HCT116 (cell line): ENCODE measurements around the gene TSPAN31. TPM values are rescaled to one million over a fixed set of nuclear protein-coding genes. Genes with fewer than 3 reads are reported as not detected.

ENCODE experiments used
- ATAC-seq: fragments of 200-7000 bp; cut with Tn5 transposase; 2 replicates; pipeline ENCODE4 v1.9.1; 2020; ENCODE audit warnings: mild to moderate bottlenecking, moderate library complexity
- BruUV-seq: library from RNA; stranded (reverse); fragments of 400-500 nt; replicated peaks from 2 replicates; lab custom pipeline; 2021; lab: Mats Ljungman, UMichigan
- CTCF ChIA-PET: fragments of 300-600 bp; sonication (Branson Sonifier 250); formaldehyde crosslinking; loops from one replicate; lab custom pipeline; 2021; ENCODE audit warnings: antibody characterized with exemption; lab: Charles Lee
- POLR2A ChIA-PET: fragments of 300-600, 350-600 bp; sonication (Branson Sonifier 250); formaldehyde crosslinking; loops from one replicate; lab custom pipeline; 2021; ENCODE audit warnings: antibody characterized with exemption; lab: Charles Lee
- RAD21 ChIA-PET, 2 experiments: fragments of 300-600 bp; sonication (Branson Sonifier 250); formaldehyde crosslinking; loops; one replicate each; lab custom pipeline; 2023; ENCODE audit warnings: low total read pairs in 2 of 2; ENCODE audit not compliant: uncharacterized antibody in 2 of 2, unreplicated experiment in 2 of 2, low non-redundant PET in 1 of 2; lab: Charles Lee
- DNase-seq: peaks from one replicate; pipeline ENCODE4 v3.0.0-alpha.2; 2010; ENCODE audit warnings: low read depth, low spot score
- H2AFZ ChIP-seq: fragments of 200-600 bp; shearing (Covaris generic), sonication (generic); 2 replicates; pipeline ENCODE4 v1.6.1; 2017; ENCODE audit warnings: low read depth, mixed run types, mixed read lengths, antibody characterized with exemption, low read length; ENCODE audit not compliant: poor library complexity, severe bottlenecking
- H3K27ac ChIP-seq: 2 replicates; pipeline ENCODE4 v1.5.1; 2012; ENCODE audit warnings: low read depth, low read length
- H3K27me3 ChIP-seq: fragments of 200-600 bp; sonication (generic); 2 replicates; pipeline ENCODE4 v1.6.1; 2016; ENCODE audit warnings: mixed run types, low read length, mixed read lengths; ENCODE audit not compliant: insufficient read depth
- H3K36me3 ChIP-seq, 2 experiments: fragments of 200-500 bp in 1 of 2; fragments of 200-600 bp in 1 of 2; sonication (Bioruptor generic) in 1 of 2; sonication (generic) in 1 of 2; 2 replicates each; pipeline versions ENCODE4 v1.5.1 to v1.6.1; 2014 to 2016; ENCODE audit warnings: low read length in 2 of 2, inconsistent platforms in 1 of 2, mixed read lengths in 1 of 2, mixed run types in 1 of 2; ENCODE audit not compliant: insufficient read depth in 2 of 2, control insufficient read depth in 1 of 2
- H3K4me1 ChIP-seq, 2 experiments: fragments of 200-600 bp in 1 of 2; sonication (generic) in 1 of 2; 2 replicates each; pipeline versions ENCODE4 v1.5.1 to v1.6.1; 2012 to 2017; ENCODE audit warnings: low read length in 2 of 2, inconsistent platforms in 1 of 2, mild to moderate bottlenecking in 1 of 2, mixed read lengths in 1 of 2, mixed run types in 1 of 2, moderate library complexity in 1 of 2; ENCODE audit not compliant: insufficient read depth in 2 of 2, control insufficient read depth in 1 of 2
- H3K4me2 ChIP-seq: fragments of 200-600 bp; sonication (generic); 2 replicates; pipeline ENCODE4 v1.6.1; 2017; ENCODE audit warnings: mixed run types, low read length, mixed read lengths
- H3K4me3 ChIP-seq, 2 experiments: fragments of 200-600 bp in 1 of 2; sonication (generic) in 1 of 2; replicated peaks in 1 of 2; 2 replicates each; pipeline ENCODE4 v1.5.1; 2011 to 2016; ENCODE audit warnings: low read length in 2 of 2, control low read depth in 1 of 2, low read depth in 1 of 2, mild to moderate bottlenecking in 1 of 2, mixed read lengths in 1 of 2, mixed run types in 1 of 2
- H3K79me2 ChIP-seq: fragments of 200-600 bp; sonication (generic); 2 replicates; pipeline ENCODE4 v1.6.1; 2017; ENCODE audit warnings: mild to moderate bottlenecking, mixed run types, low read length, moderate library complexity, mixed read lengths; ENCODE audit not compliant: insufficient read depth
- H3K9ac ChIP-seq: fragments of 200-600 bp; sonication (generic); 2 replicates; pipeline ENCODE4 v1.6.1; 2016; ENCODE audit warnings: low read length, mixed read lengths
- H3K9me2 ChIP-seq: fragments of 200-600 bp; sonication (generic), shearing (Covaris generic); 2 replicates; pipeline ENCODE4 v1.6.1; 2017; ENCODE audit warnings: mixed run types, mild to moderate bottlenecking, moderate library complexity; ENCODE audit not compliant: insufficient read depth
- H3K9me3 ChIP-seq, 2 experiments: fragments of 200-500 bp in 1 of 2; fragments of 200-600 bp in 1 of 2; sonication (Bioruptor generic) in 1 of 2; sonication (generic) in 1 of 2; 2 replicates each; pipeline ENCODE4 v1.6.1; 2014 to 2017; ENCODE audit warnings: low read length in 2 of 2, mixed read lengths in 2 of 2, inconsistent platforms in 1 of 2, low read depth in 1 of 2, mild to moderate bottlenecking in 1 of 2, mixed run types in 1 of 2, moderate library complexity in 1 of 2; ENCODE audit not compliant: control insufficient read depth in 1 of 2, insufficient read depth in 1 of 2
- H4K20me1 ChIP-seq: fragments of 200-600 bp; sonication (generic), shearing (Covaris generic); 2 replicates; pipeline ENCODE4 v1.6.1; 2017; ENCODE audit warnings: mixed run types, mild to moderate bottlenecking, moderate library complexity; ENCODE audit not compliant: insufficient read depth
- CBX3 ChIP-seq: IDR thresholded peaks from 2 replicates; pipeline ENCODE4 v1.6.1; 2012; ENCODE audit warnings: low read depth
- CEBPB ChIP-seq: IDR thresholded peaks from 2 replicates; pipeline ENCODE4 v1.6.1; 2012; ENCODE audit warnings: low read depth
- EGR1 ChIP-seq: IDR thresholded peaks from 2 replicates; pipeline ENCODE4 v1.6.1; 2012; ENCODE audit warnings: low read depth
- ELF1 ChIP-seq: IDR thresholded peaks from 2 replicates; pipeline ENCODE4 v1.6.1; 2012; ENCODE audit warnings: low read depth, borderline replicate concordance
- EZH2phosphoT487 ChIP-seq: fragments of 200-600 bp; IDR thresholded peaks from 2 replicates; pipeline ENCODE4 v1.6.1; 2018; ENCODE audit warnings: antibody characterized with exemption, borderline replicate concordance
- FOSL1 ChIP-seq: IDR thresholded peaks from 2 replicates; pipeline ENCODE4 v1.6.1; 2012; ENCODE audit warnings: low read depth
- POLR2A ChIP-seq: IDR thresholded peaks from 2 replicates; pipeline ENCODE4 v1.7.0; 2011; ENCODE audit warnings: borderline replicate concordance; ENCODE audit not compliant: insufficient read depth, insufficient read length; ENCODE audit errors: extremely low read depth
- RAD21 ChIP-seq: IDR thresholded peaks from 2 replicates; pipeline ENCODE4 v1.6.1; 2012; ENCODE audit warnings: low read depth, mild to moderate bottlenecking
- SIN3A ChIP-seq: IDR thresholded peaks from 2 replicates; pipeline ENCODE4 v1.6.1; 2012; ENCODE audit warnings: low read depth
- SP1 ChIP-seq: IDR thresholded peaks from 2 replicates; pipeline ENCODE4 v1.6.1; 2012; ENCODE audit warnings: low read depth
- SRF ChIP-seq: IDR thresholded peaks from 2 replicates; pipeline ENCODE4 v1.6.1; 2012; ENCODE audit warnings: low read depth
- TCF7L2 ChIP-seq: IDR thresholded peaks from 2 replicates; pipeline ENCODE4 v1.7.0; 2011; ENCODE audit warnings: borderline replicate concordance, inconsistent platforms; ENCODE audit not compliant: insufficient read depth, insufficient read length; ENCODE audit errors: extremely low read depth
- YY1 ChIP-seq: IDR thresholded peaks from 2 replicates; pipeline ENCODE4 v1.6.1; 2011; ENCODE audit warnings: low read length, low read depth, moderate library complexity, mild to moderate bottlenecking; ENCODE audit not compliant: insufficient replicate concordance; ENCODE audit errors: extremely low read depth
- ZFX ChIP-seq: fragments of 450-650 bp; IDR thresholded peaks from 2 replicates; pipeline ENCODE4 v1.6.1; 2017
- ZNF274 ChIP-seq: fragments of 200-500 bp; sonication (Bioruptor generic); IDR thresholded peaks from 2 replicates; pipeline ENCODE4 v1.6.1; 2014; ENCODE audit warnings: mild to moderate bottlenecking, low read depth, low read length, inconsistent platforms
- intact Hi-C: fragments of 100-400 bp; cut with micrococcal nuclease; formaldehyde crosslinking; loops from 2 replicates; pipeline ENCODE4 v1.10.0; 2022
- total RNA-seq: library from RNA; stranded (reverse); gene quantifications from one replicate; pipeline ENCODE4 v1.2.1, GENCODE V29; 2021; ENCODE audit not compliant: unreplicated experiment
- TF ChIP-seq, protein P1 (sequence below): IDR thresholded peaks from 2 replicates; pipeline ENCODE4 v1.6.1; 2012
- TF ChIP-seq, protein P2 (sequence below): IDR thresholded peaks from 2 replicates; pipeline ENCODE4 v1.6.1; 2011; ENCODE audit warnings: mild to moderate bottlenecking, low read length, moderate library complexity; ENCODE audit not compliant: insufficient replicate concordance; ENCODE audit errors: extremely low read depth
- TF ChIP-seq, protein P3 (sequence below): IDR thresholded peaks from 2 replicates; pipeline ENCODE4 v1.6.1; 2012
- TF ChIP-seq, protein P4 (sequence below): IDR thresholded peaks from 2 replicates; pipeline ENCODE4 v1.6.1; 2012; ENCODE audit warnings: low read depth

Gene TSPAN31
- total RNA-seq, 1 experiment from 2014 or later: 14.9 TPM

DNA sequence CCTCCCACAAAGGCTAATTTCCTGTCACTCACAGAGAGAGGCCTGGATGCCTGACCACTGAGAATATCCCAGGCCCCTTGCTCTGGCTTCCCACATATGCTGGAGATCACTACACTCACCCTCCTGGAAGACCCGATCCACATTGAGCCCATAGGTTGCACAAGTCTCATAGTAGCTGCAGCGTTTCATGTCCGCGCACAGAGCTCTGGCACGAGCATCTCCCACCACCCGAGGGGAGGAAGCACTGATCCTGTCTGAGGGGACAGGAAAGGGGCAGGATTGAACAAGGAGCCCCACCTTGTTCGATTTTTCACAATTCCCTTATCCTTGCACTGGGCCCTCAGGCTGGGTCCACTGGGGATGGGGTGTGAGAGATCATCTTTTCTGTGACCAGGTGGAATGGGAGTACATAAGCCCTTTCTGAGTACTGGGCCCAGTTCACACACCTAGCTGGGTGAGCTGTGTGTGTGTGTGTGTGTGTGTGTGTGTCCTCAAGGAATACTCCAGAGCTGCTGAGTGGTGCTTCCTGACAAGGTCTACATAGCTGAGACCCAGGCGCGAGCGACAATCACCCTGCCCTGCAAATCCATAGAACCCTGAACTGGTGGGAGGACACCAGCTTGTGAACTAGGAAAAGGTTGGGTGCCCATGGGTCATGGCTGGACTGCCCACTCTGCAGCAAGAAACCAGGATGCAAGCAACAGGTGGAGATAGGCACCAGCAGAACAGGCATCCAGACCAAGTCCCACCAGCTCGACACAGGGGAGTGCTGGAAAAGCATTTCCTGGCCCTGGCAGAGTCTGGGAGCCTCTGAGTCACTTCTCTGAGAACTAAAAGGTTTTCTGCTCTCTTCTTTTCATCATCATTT lies 11.9 kb upstream of the TSPAN31 start:
- ChIA-PET CTCF (no interaction called here), RAD21 (no interaction called here), POLR2A (no interaction called here)
- Histone ChIP-seq H3K4me1 (no peaks in the 10 kb centered on the region), H3K9ac (no peak overlapping the region), H3K9me3 (no peaks in the 10 kb centered on the region), H3K9me2 (no peaks in the 10 kb centered on the region), H3K4me2 (no peak overlapping the region), H4K20me1 (no peaks in the 10 kb centered on the region), H3K27ac (no peak overlapping the region), H3K79me2 (no peaks in the 10 kb centered on the region), H2AFZ (no peak overlapping the region), H3K4me3 (no peak overlapping the region), H3K27me3 (no peaks in the 10 kb centered on the region), H3K36me3 (peaks cover 0 to 15% of the 10 kb centered on the region in 2 experiments; a peak in 3 of 4 replicates)
- intact Hi-C loops: no loop called here
- no TSS peak for BruUV-seq
- ATAC-seq (no peak), DNase-seq (no peak)
- TF ChIP-seq EZH2phosphoT487 (no peak), FOSL1 (no peak), SP1 (no peak), ZNF274 (no peak), POLR2A (no peak), RAD21 (no peak), SIN3A (no peak), CEBPB (no peak), EGR1 (no peak), YY1 (no peak), CBX3 (no peak), ELF1 (no peak), TCF7L2 (no peak), SRF (no peak), ZFX (no peak)
- TF ChIP-seq, protein P1, sequence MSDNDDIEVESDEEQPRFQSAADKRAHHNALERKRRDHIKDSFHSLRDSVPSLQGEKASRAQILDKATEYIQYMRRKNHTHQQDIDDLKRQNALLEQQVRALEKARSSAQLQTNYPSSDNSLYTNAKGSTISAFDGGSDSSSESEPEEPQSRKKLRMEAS: no peak
- TF ChIP-seq, protein P2, sequence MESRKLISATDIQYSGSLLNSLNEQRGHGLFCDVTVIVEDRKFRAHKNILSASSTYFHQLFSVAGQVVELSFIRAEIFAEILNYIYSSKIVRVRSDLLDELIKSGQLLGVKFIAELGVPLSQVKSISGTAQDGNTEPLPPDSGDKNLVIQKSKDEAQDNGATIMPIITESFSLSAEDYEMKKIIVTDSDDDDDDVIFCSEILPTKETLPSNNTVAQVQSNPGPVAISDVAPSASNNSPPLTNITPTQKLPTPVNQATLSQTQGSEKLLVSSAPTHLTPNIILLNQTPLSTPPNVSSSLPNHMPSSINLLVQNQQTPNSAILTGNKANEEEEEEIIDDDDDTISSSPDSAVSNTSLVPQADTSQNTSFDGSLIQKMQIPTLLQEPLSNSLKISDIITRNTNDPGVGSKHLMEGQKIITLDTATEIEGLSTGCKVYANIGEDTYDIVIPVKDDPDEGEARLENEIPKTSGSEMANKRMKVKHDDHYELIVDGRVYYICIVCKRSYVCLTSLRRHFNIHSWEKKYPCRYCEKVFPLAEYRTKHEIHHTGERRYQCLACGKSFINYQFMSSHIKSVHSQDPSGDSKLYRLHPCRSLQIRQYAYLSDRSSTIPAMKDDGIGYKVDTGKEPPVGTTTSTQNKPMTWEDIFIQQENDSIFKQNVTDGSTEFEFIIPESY: no peak
- TF ChIP-seq, protein P3, sequence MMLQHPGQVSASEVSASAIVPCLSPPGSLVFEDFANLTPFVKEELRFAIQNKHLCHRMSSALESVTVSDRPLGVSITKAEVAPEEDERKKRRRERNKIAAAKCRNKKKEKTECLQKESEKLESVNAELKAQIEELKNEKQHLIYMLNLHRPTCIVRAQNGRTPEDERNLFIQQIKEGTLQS: no peak
- TF ChIP-seq, protein P4, sequence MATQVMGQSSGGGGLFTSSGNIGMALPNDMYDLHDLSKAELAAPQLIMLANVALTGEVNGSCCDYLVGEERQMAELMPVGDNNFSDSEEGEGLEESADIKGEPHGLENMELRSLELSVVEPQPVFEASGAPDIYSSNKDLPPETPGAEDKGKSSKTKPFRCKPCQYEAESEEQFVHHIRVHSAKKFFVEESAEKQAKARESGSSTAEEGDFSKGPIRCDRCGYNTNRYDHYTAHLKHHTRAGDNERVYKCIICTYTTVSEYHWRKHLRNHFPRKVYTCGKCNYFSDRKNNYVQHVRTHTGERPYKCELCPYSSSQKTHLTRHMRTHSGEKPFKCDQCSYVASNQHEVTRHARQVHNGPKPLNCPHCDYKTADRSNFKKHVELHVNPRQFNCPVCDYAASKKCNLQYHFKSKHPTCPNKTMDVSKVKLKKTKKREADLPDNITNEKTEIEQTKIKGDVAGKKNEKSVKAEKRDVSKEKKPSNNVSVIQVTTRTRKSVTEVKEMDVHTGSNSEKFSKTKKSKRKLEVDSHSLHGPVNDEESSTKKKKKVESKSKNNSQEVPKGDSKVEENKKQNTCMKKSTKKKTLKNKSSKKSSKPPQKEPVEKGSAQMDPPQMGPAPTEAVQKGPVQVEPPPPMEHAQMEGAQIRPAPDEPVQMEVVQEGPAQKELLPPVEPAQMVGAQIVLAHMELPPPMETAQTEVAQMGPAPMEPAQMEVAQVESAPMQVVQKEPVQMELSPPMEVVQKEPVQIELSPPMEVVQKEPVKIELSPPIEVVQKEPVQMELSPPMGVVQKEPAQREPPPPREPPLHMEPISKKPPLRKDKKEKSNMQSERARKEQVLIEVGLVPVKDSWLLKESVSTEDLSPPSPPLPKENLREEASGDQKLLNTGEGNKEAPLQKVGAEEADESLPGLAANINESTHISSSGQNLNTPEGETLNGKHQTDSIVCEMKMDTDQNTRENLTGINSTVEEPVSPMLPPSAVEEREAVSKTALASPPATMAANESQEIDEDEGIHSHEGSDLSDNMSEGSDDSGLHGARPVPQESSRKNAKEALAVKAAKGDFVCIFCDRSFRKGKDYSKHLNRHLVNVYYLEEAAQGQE: no peak
